Stimulated activated CD8-positive, alpha-beta memory T cell treated with anti-CD3 and anti-CD28 coated beads, Interleukin-4, amount 100 ng/mL, for 24 hours (primary cell): Measurements from ENCODE around the gene GNB1L.

ENCODE experiments used
- DNase-seq: peaks from one replicate; pipeline ENCODE4 v3.0.0-alpha.2; 2020; ENCODE audit warnings: low read depth

The GNB1L gene

GRCh38 chr22:19863571-19863970 is 8.9 kb upstream of the GNB1L start:
- DNase-seq = no peak

DNA sequence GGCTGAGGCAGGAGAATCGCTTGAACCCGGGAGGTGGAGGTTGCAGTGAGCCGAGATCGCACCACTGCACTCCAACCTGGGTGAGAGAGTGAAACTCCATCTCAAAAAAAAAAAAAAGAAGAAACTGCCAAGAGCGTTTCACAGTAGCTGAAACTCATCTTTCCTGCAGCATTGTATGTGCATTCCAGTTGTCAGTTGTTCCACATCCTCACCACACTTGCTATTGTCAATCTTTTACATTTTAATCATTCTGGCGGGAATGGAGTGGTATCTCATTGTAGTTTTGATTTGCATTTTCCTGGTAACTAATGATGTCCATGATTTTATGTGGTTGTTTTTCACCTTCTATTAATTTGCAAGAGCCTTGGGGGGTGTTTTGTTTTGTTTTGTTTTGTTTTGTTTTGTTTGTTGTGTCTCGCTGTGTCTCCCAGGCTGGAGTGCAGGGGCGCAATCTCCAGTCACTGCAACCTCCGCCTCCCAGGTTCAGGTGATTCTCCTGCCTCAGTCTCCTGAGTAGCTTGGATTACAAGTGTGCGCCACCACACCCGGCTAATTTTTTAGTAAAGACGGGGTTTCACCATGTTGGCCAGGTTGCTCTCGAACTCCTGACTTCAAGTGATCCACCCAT is 8.1 kb upstream of the GNB1L start:
- DNase-seq = no peak

- no peak for DNase-seq
These were observed 5.3 kb upstream of the GNB1L start for GRCh38 chr22:19859861-19860510.

GRCh38 chr22:19857382-19857781 is 2.7 kb upstream of the GNB1L start:
- no peak for DNase-seq

DNA sequence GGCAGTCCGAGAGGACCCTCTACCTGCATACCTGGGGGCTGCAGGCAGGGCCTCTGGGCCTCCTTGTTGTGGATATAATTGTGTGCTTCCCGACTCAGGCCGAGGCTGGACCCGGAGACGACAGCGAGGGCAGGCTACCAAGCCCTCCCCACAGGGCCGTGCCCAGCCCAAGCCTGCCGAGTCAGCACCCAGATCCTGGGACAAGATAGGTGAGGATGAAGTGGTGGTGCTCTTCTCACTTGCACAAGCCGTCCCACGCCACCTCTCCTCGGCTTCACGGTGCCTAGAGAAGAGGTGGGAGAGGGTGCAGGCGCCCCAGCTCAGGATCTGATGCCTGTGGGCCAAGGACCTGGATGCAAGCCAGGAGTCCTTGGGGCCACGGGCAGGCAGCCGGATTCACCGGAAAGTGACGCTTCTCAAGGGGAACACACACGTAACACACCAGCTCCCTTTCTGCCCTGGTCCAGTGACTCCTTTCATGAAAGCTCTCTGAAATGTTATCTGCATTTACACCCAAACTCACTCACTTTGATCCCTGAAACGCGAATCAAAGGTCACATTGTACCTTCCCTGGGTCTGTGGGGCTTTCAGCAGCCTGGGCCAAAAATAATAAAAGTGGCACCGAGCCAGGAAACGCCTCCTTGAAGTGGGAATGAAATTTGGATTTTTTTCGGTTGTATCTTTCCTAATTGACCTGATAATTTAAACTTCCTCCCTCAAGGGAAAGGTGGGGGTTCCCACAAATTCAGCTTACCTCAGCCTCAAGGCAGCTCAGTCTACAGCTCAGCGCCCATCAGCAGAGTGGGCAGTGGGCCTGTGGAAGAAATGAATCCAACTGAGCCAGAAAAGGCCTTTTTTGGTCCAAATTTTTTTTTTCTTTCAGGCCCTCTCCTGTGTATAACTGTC is 1.1 kb upstream of the GNB1L start:
- peak; percentile 45 for DNase-seq

DNA sequence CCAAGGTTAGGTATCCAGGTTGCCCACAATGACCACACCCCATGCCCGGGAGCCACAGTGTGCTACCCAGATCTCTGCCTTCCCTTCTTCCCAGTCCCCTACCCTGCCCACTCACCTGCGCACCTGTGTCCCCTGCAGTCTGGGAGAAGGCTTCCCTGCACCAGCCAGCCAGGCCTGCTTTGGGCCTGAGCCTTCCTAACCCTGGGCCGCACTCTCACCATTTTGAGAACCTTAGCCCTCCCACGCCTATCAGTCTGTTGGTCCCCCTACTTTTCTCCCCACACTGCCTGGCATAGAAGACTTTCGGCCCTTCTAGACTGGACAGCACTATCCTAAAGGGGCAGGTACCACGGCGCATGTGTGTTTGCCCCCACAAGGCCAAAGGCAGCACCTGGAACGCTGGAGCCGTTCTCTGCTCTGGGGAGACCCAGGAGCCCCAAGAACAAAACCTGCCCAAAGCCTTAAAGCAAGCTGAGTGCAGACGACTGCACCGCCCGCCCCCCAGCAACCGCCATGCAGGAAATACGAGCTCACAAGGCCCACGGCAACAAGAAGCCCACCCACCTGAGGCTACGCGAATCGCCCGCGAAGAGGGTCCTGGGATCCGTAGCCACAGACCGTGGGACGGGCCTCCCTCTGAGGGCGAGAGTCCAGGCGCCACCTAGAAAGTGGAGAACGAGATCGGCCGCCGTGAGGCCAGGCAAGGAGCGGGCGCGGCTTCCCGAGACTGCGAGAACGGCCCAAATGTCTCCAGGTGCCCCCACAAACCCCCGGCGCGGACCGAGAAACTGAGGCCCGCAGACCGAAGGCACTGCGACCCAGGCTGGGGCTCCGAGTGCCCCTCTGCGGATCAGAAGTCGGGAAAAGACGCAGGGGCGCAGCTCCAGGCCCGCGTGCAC is 546 bp downstream of the GNB1L start:
- DNase-seq = no peak

GRCh38 chr22:19853058-19853878 is 1.4 kb downstream of the GNB1L start:
- no peak for DNase-seq

- DNase-seq = no peak
These were observed 2.4 kb downstream of the GNB1L start for GRCh38 chr22:19852177-19852781.

GRCh38 chr22:19851291-19852176 is 3.1 kb downstream of the GNB1L start:
- DNase-seq = no peak

GRCh38 chr22:19850763-19851109 is 3.9 kb downstream of the GNB1L start:
- no peak for DNase-seq

GRCh38 chr22:19849835-19850762 is 4.6 kb downstream of the GNB1L start:
- DNase-seq = no peak

DNA sequence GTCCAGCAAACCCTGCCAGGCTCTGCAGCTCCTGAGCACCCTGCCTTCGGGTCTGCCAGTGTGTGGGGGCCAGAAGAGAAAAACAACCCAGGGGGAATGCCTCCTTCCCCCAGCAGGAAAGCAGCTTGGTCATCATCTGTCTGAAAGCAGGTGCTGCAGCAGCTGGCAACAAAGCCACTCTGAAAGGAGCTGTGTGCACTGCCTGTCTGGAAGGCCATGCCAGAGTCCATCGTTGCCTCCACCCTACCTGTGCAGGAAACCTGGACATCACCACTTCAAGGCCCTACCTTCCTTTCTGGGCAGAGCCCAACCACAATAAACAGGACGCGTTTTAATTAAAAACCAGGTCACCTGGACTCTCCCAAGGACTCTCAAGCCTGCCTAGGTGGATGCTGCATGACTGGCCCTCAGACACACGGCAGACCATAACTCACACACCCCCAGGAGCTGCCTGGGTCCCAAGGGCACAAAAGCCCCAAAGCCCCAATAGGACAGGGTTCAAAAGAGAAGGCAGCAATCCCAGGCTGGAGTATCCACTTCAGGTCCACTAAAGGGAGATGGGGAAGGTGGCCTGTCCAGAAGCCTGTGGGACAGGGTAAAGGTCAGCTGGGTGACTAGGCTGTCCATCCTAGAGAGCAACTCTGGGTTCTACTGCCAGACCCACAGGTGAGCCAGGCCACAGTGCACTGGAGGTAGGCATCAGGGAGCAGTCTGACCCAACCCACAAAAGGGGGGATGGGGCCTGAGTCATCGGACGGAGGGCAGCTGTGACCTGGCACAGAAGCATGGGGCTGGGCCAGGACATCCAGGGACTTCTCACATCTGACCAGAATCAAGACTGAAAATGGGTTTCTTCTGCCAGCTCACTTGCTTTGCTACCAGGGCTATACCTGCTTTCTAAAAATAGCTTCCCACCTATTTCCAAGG is 6.1 kb downstream of the GNB1L start:
- DNase-seq = no peak

DNA sequence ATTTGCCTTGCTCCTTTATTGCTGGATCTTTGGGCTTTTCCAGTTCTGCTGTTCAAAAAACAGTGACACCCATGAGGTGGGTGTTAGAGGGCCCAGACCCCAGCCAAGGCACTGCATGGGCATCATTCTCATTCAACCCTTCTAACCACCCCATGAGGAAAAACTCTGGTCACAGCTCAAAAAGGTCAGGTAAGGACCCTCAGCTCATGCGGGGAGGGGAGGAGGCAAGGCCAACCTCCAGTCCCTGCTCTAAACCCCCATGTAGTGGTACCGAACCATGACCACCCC is 7.4 kb downstream of the GNB1L start:
- DNase-seq = no peak

DNA sequence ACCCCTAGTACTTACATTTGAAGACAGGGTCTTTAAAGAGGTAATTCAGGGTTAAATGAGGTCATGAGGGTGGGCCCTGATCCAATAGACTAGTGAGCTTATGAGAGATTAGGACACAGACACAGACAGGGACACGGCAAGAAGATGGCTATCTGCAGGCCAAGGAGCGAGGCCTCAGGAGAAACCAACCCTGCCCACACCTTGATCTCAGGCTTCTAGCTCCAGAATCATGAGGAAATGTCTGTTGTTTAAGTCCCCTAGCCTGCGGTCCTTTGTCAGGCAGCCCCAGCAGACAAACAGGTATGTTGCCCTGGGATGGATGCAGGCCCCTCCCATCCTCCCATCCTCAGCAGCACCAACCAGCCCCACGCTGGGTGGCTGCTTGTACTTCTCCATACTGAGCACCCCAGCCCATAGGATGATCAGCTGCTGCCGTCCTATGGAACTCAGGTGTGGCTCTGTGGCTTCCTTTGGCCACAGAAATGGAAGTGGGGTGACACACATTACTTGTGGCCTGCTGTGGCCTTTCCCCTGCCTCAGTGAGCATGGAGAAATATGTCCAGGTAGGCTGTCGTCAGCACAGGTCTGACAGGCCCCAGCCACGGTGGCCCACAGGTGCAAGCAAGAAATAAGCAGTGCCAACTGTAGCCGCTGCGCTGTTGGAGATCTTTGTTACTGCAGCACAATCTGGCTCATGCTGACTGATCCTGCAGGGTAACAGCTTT is 7.9 kb downstream of the GNB1L start:
- DNase-seq = no peak

GRCh38 chr22:19845054-19845722 is 9.5 kb downstream of the GNB1L start:
- DNase-seq = no peak

DNA sequence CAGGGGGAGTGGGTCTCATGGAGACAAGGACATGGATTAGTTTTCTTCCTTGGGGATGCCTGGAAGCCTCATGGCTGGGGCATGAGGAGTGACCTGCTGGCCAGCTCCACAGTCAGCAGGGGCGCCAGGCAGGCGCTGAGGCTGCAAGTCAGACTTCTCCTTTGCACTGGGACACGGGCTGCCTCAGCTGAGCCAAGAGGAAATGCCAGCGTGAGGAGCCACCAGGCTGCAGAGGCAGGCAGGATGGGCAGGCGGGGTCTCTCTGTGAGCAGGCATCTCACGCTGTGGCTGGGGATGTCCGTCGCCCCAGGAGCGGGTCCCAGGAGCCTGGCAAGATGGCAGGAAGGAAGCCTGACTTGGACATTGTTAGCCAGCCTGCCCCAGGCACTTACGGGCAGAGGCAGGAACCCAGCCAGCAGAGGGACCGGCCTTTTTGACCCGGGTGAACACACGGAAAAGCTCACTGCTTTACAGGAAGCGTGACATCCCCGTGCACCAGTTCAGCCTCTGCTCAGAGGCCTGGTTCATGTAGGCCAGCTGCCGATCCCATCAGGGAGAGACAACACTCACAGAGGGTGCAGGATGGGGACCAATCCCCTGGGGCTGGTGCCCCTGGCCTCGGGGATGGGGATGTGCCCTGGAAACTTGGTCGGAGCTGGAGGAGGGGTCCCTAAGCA is 10.2 kb downstream of the GNB1L start:
- DNase-seq = no peak
